Lower leg skin (tissue), 4 donors: ENCODE results near the gene RABL3. TPM values are rescaled to one million over a fixed set of nuclear protein-coding genes. Genes with fewer than 3 reads are reported as not detected.
"Not testable (repeated sequence)": the region's sequence is repeated elsewhere in the genome, so short reads cannot be mapped to it uniquely, and the experiment has no call there.

Source experiments
- DNase-seq, 2 donors: peaks; one replicate each; pipeline ENCODE4 v3.0.0-alpha.2; 2019; ENCODE audit warnings: low spot score in 2 of 2
- H3K4me3 ChIP-seq: fragments of 200-600 bp; sonication (generic); 2 replicates; pipeline ENCODE4 v1.5.1; 2017; ENCODE audit warnings: mild to moderate bottlenecking, low read depth; ENCODE audit not compliant: poor library complexity, severe bottlenecking
- POLR2A ChIP-seq, 2 donors: fragments of 450-650 bp; IDR thresholded peaks; one replicate each; pipeline ENCODE4 v1.6.1; 2016 to 2017; ENCODE audit warnings: antibody characterized with exemption in 2 of 2, mild to moderate bottlenecking in 1 of 2, moderate library complexity in 1 of 2
- WGBS, 2 donors: methylation state at CpG; one replicate each; pipeline ENCODE4 v1.1.5; 2018; 5-methylcytosine and 5-hydroxymethylcytosine counted together
- intact Hi-C: fragments of 100-400 bp; cut with DNase I; formaldehyde crosslinking; loops from one replicate; pipeline ENCODE4 v1.15.0; 2023; ENCODE audit warnings: low total_unique reads
- total RNA-seq, 4 donors: library from RNA; depleted of rRNA; stranded (reverse); fragments of >200 nt; gene quantifications; one replicate each; pipeline ENCODE4 v1.1.0, GENCODE V29; 2016
- TF ChIP-seq, protein P1 (sequence below), 3 donors: fragments of 450-650 bp; IDR thresholded peaks; one replicate each; pipeline ENCODE4 v1.5.1; 2016; ENCODE audit warnings: antibody characterized with exemption in 3 of 3, mild to moderate bottlenecking in 3 of 3, moderate library complexity in 2 of 3

The RABL3 gene
- total RNA-seq, 4 donors from 2014 or later: 8.5 to 27.0 (median 13.1) TPM

DNA sequence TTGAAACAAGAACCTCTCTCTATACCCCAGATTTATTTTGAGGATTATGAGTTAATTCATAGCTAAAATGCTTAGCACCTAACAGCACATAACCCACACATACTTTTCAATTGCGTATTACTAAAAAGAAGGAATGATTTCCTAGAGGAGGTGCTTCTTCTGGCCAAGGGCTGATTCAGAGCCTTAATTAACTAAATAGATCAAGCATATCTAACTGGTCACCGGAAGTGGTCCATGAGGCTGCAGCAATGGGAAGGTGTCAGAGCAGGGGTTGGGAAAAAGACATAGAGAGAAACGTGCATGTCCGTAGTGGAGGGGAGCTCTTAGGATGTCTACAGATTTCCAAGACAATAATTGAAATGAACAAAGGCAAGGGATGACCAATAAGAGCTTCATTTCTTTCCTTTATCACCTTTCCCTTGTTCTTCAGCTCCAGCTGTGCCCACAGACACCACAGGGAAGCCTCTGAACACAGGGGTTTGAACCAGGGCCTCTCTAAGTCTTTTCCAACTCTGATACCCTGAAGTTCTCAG, 60.7 kb downstream of the RABL3 start:
- no peak for TF ChIP-seq POLR2A (IDR thresholded peaks at IDR 0.05)
- TF ChIP-seq, protein P1, sequence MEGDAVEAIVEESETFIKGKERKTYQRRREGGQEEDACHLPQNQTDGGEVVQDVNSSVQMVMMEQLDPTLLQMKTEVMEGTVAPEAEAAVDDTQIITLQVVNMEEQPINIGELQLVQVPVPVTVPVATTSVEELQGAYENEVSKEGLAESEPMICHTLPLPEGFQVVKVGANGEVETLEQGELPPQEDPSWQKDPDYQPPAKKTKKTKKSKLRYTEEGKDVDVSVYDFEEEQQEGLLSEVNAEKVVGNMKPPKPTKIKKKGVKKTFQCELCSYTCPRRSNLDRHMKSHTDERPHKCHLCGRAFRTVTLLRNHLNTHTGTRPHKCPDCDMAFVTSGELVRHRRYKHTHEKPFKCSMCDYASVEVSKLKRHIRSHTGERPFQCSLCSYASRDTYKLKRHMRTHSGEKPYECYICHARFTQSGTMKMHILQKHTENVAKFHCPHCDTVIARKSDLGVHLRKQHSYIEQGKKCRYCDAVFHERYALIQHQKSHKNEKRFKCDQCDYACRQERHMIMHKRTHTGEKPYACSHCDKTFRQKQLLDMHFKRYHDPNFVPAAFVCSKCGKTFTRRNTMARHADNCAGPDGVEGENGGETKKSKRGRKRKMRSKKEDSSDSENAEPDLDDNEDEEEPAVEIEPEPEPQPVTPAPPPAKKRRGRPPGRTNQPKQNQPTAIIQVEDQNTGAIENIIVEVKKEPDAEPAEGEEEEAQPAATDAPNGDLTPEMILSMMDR (IDR thresholded peaks at IDR 0.05): no peak
- DNase-seq: no peak
- H3K4me3 ChIP-seq: no peak overlapping the region
- intact Hi-C loops: no loop called here
- 94 to 95% methylated on average over 4 of the region's 4 CpGs for WGBS, 2 donors

DNA sequence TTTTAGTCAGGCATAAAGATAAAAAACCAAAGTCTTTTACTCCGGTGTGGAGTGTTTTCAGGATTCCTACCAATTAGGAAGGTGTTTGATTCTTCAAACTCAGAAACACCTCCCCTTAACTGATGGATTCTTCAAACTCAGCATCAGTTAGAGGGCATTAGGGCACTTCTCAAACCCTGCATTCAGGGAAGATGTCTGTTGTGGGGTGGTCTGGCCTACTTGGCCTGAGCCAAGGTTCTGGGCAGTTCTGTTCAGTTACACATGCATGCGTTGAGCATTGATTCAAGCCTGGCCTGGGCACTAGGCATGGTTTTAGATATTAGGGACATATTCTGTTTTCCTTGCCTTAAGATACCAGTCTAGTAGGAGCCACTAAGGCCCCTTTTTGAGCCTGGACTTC, 61.3 kb downstream of the RABL3 start:
- TF ChIP-seq, protein P1 (IDR thresholded peaks at IDR 0.05): no peak
- no peak for TF ChIP-seq POLR2A (IDR thresholded peaks at IDR 0.05)
- intact Hi-C loops: no loop called here
- no peak for DNase-seq
- no peak overlapping the region for H3K4me3 ChIP-seq
- WGBS, 2 donors: 71 to 92% methylated on average over 2 of the region's 2 CpGs

DNA sequence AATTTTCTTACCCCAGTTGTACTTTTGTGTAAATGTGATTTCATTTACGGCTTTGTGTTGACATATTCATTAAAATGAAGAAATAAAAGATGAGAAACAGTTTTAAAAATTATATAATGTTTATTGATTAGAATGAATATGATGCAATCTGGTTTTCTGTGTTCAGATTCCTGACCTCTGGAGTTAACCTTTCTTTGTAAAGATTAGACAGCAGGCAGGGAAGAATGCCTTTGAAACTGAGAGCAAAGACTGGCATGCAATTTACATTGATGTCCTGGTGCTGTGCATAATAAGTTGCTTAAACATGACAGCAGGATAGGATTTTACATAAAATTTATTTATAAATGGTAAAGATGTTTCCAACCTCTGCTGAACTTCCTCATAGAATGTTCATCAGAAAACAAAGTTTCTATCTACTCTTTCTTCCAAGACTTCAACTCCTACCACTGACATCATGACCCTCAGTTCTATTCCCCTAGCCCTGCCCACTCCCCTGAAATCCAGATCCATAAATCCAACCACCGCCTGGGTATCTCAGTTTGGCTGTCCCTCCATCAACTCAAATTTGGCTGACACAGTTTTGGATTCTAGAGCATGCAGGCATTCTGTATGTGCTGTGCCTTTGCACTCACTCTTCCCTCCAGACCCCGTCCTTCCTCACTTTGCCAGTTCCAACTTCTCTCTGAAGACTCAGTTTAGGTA, 62.0 kb downstream of the RABL3 start:
- DNase-seq: no peak
- intact Hi-C loops: no loop called here
- H3K4me3 ChIP-seq: no peak overlapping the region
- WGBS, 2 donors: 88% methylated on average over 3 of the region's 3 CpGs
- no peak for TF ChIP-seq POLR2A (IDR thresholded peaks at IDR 0.05)
- TF ChIP-seq, protein P1 (IDR thresholded peaks at IDR 0.05): no peak

DNA sequence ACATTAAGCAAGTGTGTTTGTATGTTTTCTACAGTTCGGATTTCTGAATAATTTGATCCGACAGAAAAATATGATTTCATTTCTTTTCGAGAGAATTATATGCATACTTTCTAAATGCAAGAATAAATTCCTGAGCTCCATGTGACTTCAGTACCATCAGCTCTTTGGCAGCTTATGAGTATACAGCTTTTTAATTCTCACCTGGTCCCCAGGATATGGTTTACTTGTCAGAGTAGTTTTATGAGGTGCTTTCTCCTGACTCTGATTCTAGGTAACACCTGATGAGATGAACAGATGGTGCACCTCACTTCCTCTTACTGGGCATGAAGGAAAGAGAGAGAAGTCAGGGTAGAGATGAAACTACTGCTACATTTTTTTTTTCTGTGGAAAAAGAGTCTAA, 63.3 kb downstream of the RABL3 start:
- TF ChIP-seq, protein P1 (IDR thresholded peaks at IDR 0.05): no peak
- no peak for TF ChIP-seq POLR2A (IDR thresholded peaks at IDR 0.05)
- no peak overlapping the region for H3K4me3 ChIP-seq
- intact Hi-C loops: no loop called here
- WGBS, 2 donors: 41 to 50% methylated on average over 3 of the region's 3 CpGs
- no peak for DNase-seq

DNA sequence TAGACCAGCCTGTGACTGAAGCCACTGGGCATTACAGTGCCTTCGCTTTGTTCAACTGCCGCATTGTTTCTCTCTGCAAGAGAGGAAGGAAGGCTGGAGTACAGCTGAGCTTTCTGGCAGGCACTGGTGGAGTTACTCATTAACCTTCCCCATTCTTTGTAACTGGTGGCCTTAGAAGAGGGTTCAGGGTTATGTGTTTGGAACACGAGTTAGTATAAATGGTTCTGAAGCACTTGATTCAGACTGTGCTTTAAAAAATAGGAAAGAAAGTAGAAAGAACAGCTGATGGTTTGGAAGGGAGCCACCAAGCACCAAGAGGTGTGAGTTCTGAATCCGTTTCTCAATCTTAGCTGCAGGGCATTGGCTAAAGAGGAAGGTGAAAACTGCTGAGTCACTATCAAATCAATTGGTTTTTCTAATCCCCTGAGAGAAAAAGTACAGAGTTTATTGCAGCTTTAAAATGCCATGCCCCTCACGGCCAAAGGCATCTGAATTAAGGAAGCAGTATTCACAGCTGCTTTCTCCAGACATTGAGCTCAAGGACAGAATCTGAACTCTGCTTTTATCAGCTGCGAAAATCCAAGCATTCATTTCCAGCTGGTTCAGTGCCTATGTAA, 63.9 kb downstream of the RABL3 start:
- intact Hi-C loops: no loop called here
- no peak overlapping the region for H3K4me3 ChIP-seq
- no peak for TF ChIP-seq POLR2A (IDR thresholded peaks at IDR 0.05)
- TF ChIP-seq, protein P1 (IDR thresholded peaks at IDR 0.05): no peak
- WGBS, 2 donors: 20 to 24% methylated on average over 6 of the region's 6 CpGs
- no peak for DNase-seq

DNA sequence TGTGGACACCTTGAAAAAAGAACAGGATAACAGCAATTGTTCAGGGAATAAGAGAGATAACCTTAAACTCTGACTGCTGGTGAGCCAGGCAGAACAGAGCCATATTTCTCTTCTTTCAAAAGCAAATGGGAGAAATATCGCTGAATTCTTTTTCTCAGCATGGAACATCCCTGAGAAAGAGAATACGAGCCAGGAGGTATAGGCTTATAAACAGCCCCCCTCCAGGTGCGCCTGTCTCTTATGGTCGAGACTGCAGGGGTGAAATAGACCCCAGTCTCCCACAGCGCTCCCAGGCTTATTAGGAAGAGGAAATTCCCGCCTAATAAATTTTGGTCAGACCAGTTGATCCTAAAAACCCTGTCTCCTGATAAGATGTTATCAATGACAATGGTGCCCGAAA, 65.1 kb downstream of the RABL3 start:
- 76 to 89% methylated on average over 7 of the region's 7 CpGs for WGBS, 2 donors
- intact Hi-C loops, H3K4me3 ChIP-seq, DNase-seq: not testable (repeated sequence)
